Measurements from ENCODE around the gene NAXD.

The NAXD gene

GRCh38 chr13:110572778-110573118 lies 42.6 kb upstream of the NAXD start:
- no peak for TF ChIP-seq ZNF384 (IDR thresholded peaks at IDR 0.05)
- TF ChIP-seq FOXM1 (IDR thresholded peaks at IDR 0.05; ENCODE audit: borderline replicate concordance) = no peak
- TF ChIP-seq LEF1 (IDR thresholded peaks at IDR 0.05; ENCODE audit: borderline replicate concordance) = no peak
- no peak for TF ChIP-seq FOXA1 (IDR thresholded peaks at IDR 0.05)
- TF ChIP-seq ARNT (IDR thresholded peaks at IDR 0.05) = no peak
- TF ChIP-seq FOXK2 (IDR thresholded peaks at IDR 0.05) = no peak
- no peak for TF ChIP-seq TARDBP (IDR thresholded peaks at IDR 0.05)
- no peak for TF ChIP-seq ELF4 (IDR thresholded peaks at IDR 0.05)
- no peak for DNase-seq (ENCODE audit: extremely low spot score)
- ChIA-PET POLR2A (no interaction called here), CTCF (no interaction called here)

- TF ChIP-seq BHLHE40 (IDR thresholded peaks at IDR 0.05; ENCODE audit: borderline replicate concordance) = no peak
- no peak for TF ChIP-seq CTBP1 (IDR thresholded peaks at IDR 0.05; ENCODE audit: borderline replicate concordance)
- no peak for TF ChIP-seq FOXM1 (IDR thresholded peaks at IDR 0.05; ENCODE audit: borderline replicate concordance)
- no peak for TF ChIP-seq L3MBTL2 (conservative IDR thresholded peaks at IDR 0.05)
- no peak for TF ChIP-seq LEF1 (IDR thresholded peaks at IDR 0.05; ENCODE audit: borderline replicate concordance)
- no peak for TF ChIP-seq FOXK2 (IDR thresholded peaks at IDR 0.05)
- no peak for TF ChIP-seq ZNF384 (IDR thresholded peaks at IDR 0.05)
- no peak for TF ChIP-seq SUZ12 (IDR thresholded peaks at IDR 0.05)
- no peak for TF ChIP-seq ELF4 (IDR thresholded peaks at IDR 0.05)
- TF ChIP-seq ARNT (IDR thresholded peaks at IDR 0.05) = no peak
- no peak for TF ChIP-seq NFRKB (IDR thresholded peaks at IDR 0.05)
- no peak for TF ChIP-seq HDGF (IDR thresholded peaks at IDR 0.05; ENCODE audit: borderline replicate concordance)
- no peak for TF ChIP-seq TARDBP (IDR thresholded peaks at IDR 0.05)
- no peak for TF ChIP-seq FOXA1 (IDR thresholded peaks at IDR 0.05)
- ChIA-PET POLR2A (no interaction called here), CTCF (no interaction called here)
- no peak for DNase-seq (ENCODE audit: extremely low spot score)
These were observed 41.2 kb upstream of the NAXD start for GRCh38 chr13:110574161-110574560.

GRCh38 chr13:110575322-110576069 lies 39.8 kb upstream of the NAXD start:
- POLR2A ChIA-PET = interaction anchor here (0.7 kb wide), 1 partner anchor 14 kb away, joined by 3 read pairs; the partner anchor contains the start of gene RAB20
- no peak for DNase-seq (ENCODE audit: extremely low spot score)
- no peak for TF ChIP-seq TARDBP (IDR thresholded peaks at IDR 0.05)
- no peak for TF ChIP-seq L3MBTL2 (conservative IDR thresholded peaks at IDR 0.05)
- CTCF ChIA-PET = interaction anchor here (0.5 kb wide), 1 partner anchor 17 kb away, joined by 4 read pairs; no protein-coding TSS in a partner anchor

- ChIA-PET CTCF (interaction anchor here (0.5 kb wide), 1 partner anchor 16 kb away, joined by 4 read pairs; no protein-coding TSS in a partner anchor), POLR2A (interaction anchor here (0.7 kb wide), 1 partner anchor 14 kb away, joined by 3 read pairs; the partner anchor contains the start of gene RAB20)
- TF ChIP-seq CTBP1 (IDR thresholded peaks at IDR 0.05; ENCODE audit: borderline replicate concordance) (no peak), NFRKB (IDR thresholded peaks at IDR 0.05) (no peak), FOXA1 (IDR thresholded peaks at IDR 0.05) (no peak), ZNF384 (IDR thresholded peaks at IDR 0.05) (no peak), LEF1 (IDR thresholded peaks at IDR 0.05; ENCODE audit: borderline replicate concordance) (no peak), L3MBTL2 (conservative IDR thresholded peaks at IDR 0.05) (no peak), SUZ12 (IDR thresholded peaks at IDR 0.05) (no peak), ELF4 (IDR thresholded peaks at IDR 0.05) (no peak), FOXM1 (IDR thresholded peaks at IDR 0.05; ENCODE audit: borderline replicate concordance) (no peak), BHLHE40 (IDR thresholded peaks at IDR 0.05; ENCODE audit: borderline replicate concordance) (no peak), PKNOX1 (IDR thresholded peaks at IDR 0.05) (no peak), TARDBP (IDR thresholded peaks at IDR 0.05) (no peak), HDGF (IDR thresholded peaks at IDR 0.05; ENCODE audit: borderline replicate concordance) (no peak), ARNT (IDR thresholded peaks at IDR 0.05) (no peak), FOXK2 (IDR thresholded peaks at IDR 0.05) (no peak), SP1 (IDR thresholded peaks at IDR 0.05) (no peak)
- no peak for DNase-seq (ENCODE audit: extremely low spot score)
These were observed 39.3 kb upstream of the NAXD start for GRCh38 chr13:110576070-110576394.

GRCh38 chr13:110576736-110577476 lies 38.4 kb upstream of the NAXD start:
- DNase-seq (ENCODE audit: extremely low spot score) = no peak
- POLR2A ChIA-PET = no interaction called here
- CTCF ChIA-PET = interaction anchor here (0.7 kb wide), 1 partner anchor 208 kb away, joined by 4 read pairs; no protein-coding TSS in a partner anchor
- no peak for TF ChIP-seq L3MBTL2 (conservative IDR thresholded peaks at IDR 0.05)
- TF ChIP-seq LEF1 (IDR thresholded peaks at IDR 0.05; ENCODE audit: borderline replicate concordance) = no peak
- TF ChIP-seq ZNF384 (IDR thresholded peaks at IDR 0.05) = no peak
- no peak for TF ChIP-seq FOXA1 (IDR thresholded peaks at IDR 0.05)
- no peak for TF ChIP-seq FOXK2 (IDR thresholded peaks at IDR 0.05)
- no peak for TF ChIP-seq BHLHE40 (IDR thresholded peaks at IDR 0.05; ENCODE audit: borderline replicate concordance)
- TF ChIP-seq CTBP1 (IDR thresholded peaks at IDR 0.05; ENCODE audit: borderline replicate concordance) = no peak
- no peak for TF ChIP-seq PKNOX1 (IDR thresholded peaks at IDR 0.05)
- TF ChIP-seq ARNT (IDR thresholded peaks at IDR 0.05) = no peak
- no peak for TF ChIP-seq SUZ12 (IDR thresholded peaks at IDR 0.05)
- no peak for TF ChIP-seq SP1 (IDR thresholded peaks at IDR 0.05)
- no peak for TF ChIP-seq TARDBP (IDR thresholded peaks at IDR 0.05)
- no peak for TF ChIP-seq FOXM1 (IDR thresholded peaks at IDR 0.05; ENCODE audit: borderline replicate concordance)
- TF ChIP-seq ELF4 (IDR thresholded peaks at IDR 0.05) = no peak
- no peak for TF ChIP-seq HDGF (IDR thresholded peaks at IDR 0.05; ENCODE audit: borderline replicate concordance)
- no peak for TF ChIP-seq NFRKB (IDR thresholded peaks at IDR 0.05)

GRCh38 chr13:110578363-110578762 lies 37.0 kb upstream of the NAXD start:
- ChIA-PET POLR2A (no interaction called here), CTCF (no interaction called here)
- no peak for DNase-seq (ENCODE audit: extremely low spot score)
- TF ChIP-seq FOXM1 (IDR thresholded peaks at IDR 0.05; ENCODE audit: borderline replicate concordance) (no peak), FOXA1 (IDR thresholded peaks at IDR 0.05) (no peak), PKNOX1 (IDR thresholded peaks at IDR 0.05) (no peak), HDGF (IDR thresholded peaks at IDR 0.05; ENCODE audit: borderline replicate concordance) (no peak), SP1 (IDR thresholded peaks at IDR 0.05) (no peak), TARDBP (IDR thresholded peaks at IDR 0.05) (no peak), ELF4 (IDR thresholded peaks at IDR 0.05) (no peak), CTBP1 (IDR thresholded peaks at IDR 0.05; ENCODE audit: borderline replicate concordance) (no peak), ARNT (IDR thresholded peaks at IDR 0.05) (no peak), FOXK2 (IDR thresholded peaks at IDR 0.05) (no peak), BHLHE40 (IDR thresholded peaks at IDR 0.05; ENCODE audit: borderline replicate concordance) (no peak), LEF1 (IDR thresholded peaks at IDR 0.05; ENCODE audit: borderline replicate concordance) (no peak), SUZ12 (IDR thresholded peaks at IDR 0.05) (no peak), L3MBTL2 (conservative IDR thresholded peaks at IDR 0.05) (no peak), ZNF384 (IDR thresholded peaks at IDR 0.05) (no peak), NFRKB (IDR thresholded peaks at IDR 0.05) (no peak)
